ENCODE data around the gene IFNGR2. TPM values are rescaled to one million over a fixed set of nuclear protein-coding genes. Genes with fewer than 3 reads are reported as not detected.

Gene IFNGR2
- total and polyA plus RNA-seq, 2 of the 8 experiments (the other 6 are each of a cell fraction or from before 2014, with no cell fraction given), result 36.0 to 46.4 TPM

DNA sequence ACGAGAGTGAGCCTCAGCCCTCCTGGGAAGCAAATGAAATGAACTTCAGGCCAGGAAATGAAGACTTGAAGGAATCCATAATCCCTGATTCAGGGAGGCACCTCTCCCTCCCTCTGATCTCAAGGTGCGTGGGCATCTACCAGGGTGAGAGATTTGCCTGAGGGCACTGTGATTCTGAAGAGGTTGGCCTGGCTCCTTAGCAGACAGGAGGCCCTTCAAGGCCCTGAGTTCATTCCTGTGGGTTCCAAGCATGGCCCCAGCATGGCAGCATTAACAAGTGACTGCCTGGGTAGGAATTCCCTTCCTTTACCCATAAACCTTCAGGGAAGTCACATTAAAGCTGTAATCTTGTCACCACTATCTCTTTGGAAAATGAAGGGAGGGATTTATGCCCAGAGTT is 29.8 kb upstream of the IFNGR2 start:
- WGBS, 2 experiments (ENCODE audit: extremely low coverage in 1 of 2, insufficient coverage in 1 of 2, insufficient read length in 1 of 2, insufficient replicate concordance in 2 of 2, low coverage in 1 of 2, low lambda C conversion rate in 2 of 2, missing lambda C conversion rate in 1 of 2), result 86% methylated on average over 2 of the region's 2 CpGs; no CpG with 5 or more reads in 1 of the 2 experiments
- H3K27me3 ChIP-seq (replicated peaks in 1 of 4; ENCODE audit: control insufficient read depth in 3 of 4, extremely low read depth in 1 of 4, insufficient read depth in 3 of 4, low read length in 3 of 4), result no peaks in the 10 kb centered on the region
- H2BK20ac ChIP-seq (ENCODE audit: low read length), result peak overlapping the region; percentile 3; the same call in 1 of the 2 replicates
- DNase-seq (ENCODE audit: low read depth in 1 of 2, low spot score in 2 of 2) (no peak), FAIRE-seq (no peak)
- no peak overlapping the region for H3K23ac ChIP-seq (ENCODE audit: insufficient read length)
- no peak overlapping the region for H3K4me3 ChIP-seq (ENCODE audit: extremely low read depth in 1 of 4, insufficient read depth in 2 of 4, low read depth in 3 of 4, low read length in 4 of 4)
- H3K18ac ChIP-seq (ENCODE audit: extremely low read depth, low read length), result no peak overlapping the region
- H3K4me2 ChIP-seq (ENCODE audit: insufficient read depth in 1 of 2, low read depth in 2 of 2, low read length in 2 of 2), result no peak overlapping the region
- no peaks in the 10 kb centered on the region for H3K79me1 ChIP-seq (ENCODE audit: low read depth, low read length)
- no peak overlapping the region for H2BK120ac ChIP-seq (replicated peaks; ENCODE audit: low read depth, low read length)
- no peak overlapping the region for H3K27ac ChIP-seq (ENCODE audit: low read depth, low read length)
- H3K4me1 ChIP-seq (replicated peaks in 1 of 4; ENCODE audit: control insufficient read depth in 3 of 4, insufficient read depth in 4 of 4, low read length in 3 of 4), result peaks cover 0 to 3% (median 1%) of the 10 kb centered on the region in 4 experiments; a peak in 3 of 7 replicates
- no peaks in the 10 kb centered on the region for H3K79me2 ChIP-seq (ENCODE audit: control insufficient read depth in 1 of 2, insufficient read depth in 2 of 2, low read length in 2 of 2)
- peak overlapping the region; percentile 62; the same call in 1 of the 2 replicates for H2AFZ ChIP-seq (ENCODE audit: low read length)
- H2BK12ac ChIP-seq (ENCODE audit: low read depth, low read length), result no peak overlapping the region
- H4K5ac ChIP-seq (ENCODE audit: insufficient read length, low read depth, low read length), result no peak overlapping the region
- TF ChIP-seq RXRA (IDR thresholded peaks at IDR 0.05; ENCODE audit: insufficient read depth, low read depth, low read length) (no peak), GTF2F1 (IDR thresholded peaks at IDR 0.05; ENCODE audit: borderline replicate concordance, low read depth, low read length) (no peak), EGR1 (IDR thresholded peaks at IDR 0.05; ENCODE audit: borderline replicate concordance, low read depth, low read length) (no peak), CBX8 (IDR thresholded peaks at IDR 0.05; ENCODE audit: borderline replicate concordance, low read depth, low read length) (no peak), HDAC2 (IDR thresholded peaks at IDR 0.05; ENCODE audit: borderline replicate concordance in 1 of 2, low read depth in 2 of 2, low read length in 2 of 2) (no peak), POLR2AphosphoS5 (IDR thresholded peaks at IDR 0.05; ENCODE audit: low read depth, low read length) (no peak), KDM4A (IDR thresholded peaks at IDR 0.05; ENCODE audit: low read depth, low read length, severe bottlenecking) (no peak), TCF12 (IDR thresholded peaks at IDR 0.05; ENCODE audit: low read depth, low read length) (no peak), BRCA1 (IDR thresholded peaks at IDR 0.05; ENCODE audit: low read depth, low read length) (no peak), CTBP2 (IDR thresholded peaks at IDR 0.05; ENCODE audit: borderline replicate concordance, insufficient read depth, insufficient read length, low read length) (no peak)
- TF ChIP-seq, protein P1, sequence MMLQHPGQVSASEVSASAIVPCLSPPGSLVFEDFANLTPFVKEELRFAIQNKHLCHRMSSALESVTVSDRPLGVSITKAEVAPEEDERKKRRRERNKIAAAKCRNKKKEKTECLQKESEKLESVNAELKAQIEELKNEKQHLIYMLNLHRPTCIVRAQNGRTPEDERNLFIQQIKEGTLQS (IDR thresholded peaks at IDR 0.05; ENCODE audit: insufficient read depth, low read depth, low read length), result no peak
- H4K20me1 ChIP-seq (replicated peaks in 1 of 2; ENCODE audit: control insufficient read depth in 1 of 2, insufficient read depth in 2 of 2, low read length in 2 of 2), result no peaks in the 10 kb centered on the region
- H2BK5ac ChIP-seq (ENCODE audit: low read depth, low read length), result peak overlapping the region; percentile 62; the same call in 1 of the 2 replicates
- ChIA-PET POLR2A (ENCODE audit: partially characterized antibody) (interaction anchor here (2.5 kb wide), 1 partner anchor 12 kb away, joined by 10 read pairs; no protein-coding TSS in a partner anchor), CTCF (ENCODE audit: partially characterized antibody) (interaction anchor here (0.6 to 1.6 kb wide), 11 partner anchors 12 to 461 kb away, joined by 3 to 8 read pairs (median 3); no protein-coding TSS in a partner anchor)
- no peak overlapping the region for H4K91ac ChIP-seq (replicated peaks; ENCODE audit: insufficient read length, low read length)
- H4K8ac ChIP-seq (ENCODE audit: extremely low read depth, insufficient read depth, low read length), result no peak overlapping the region
- H3K4ac ChIP-seq (replicated peaks; ENCODE audit: insufficient read length, low read depth, low read length), result no peak overlapping the region
- no peak overlapping the region for H3K9ac ChIP-seq (replicated peaks in 1 of 4; ENCODE audit: extremely low read depth in 1 of 4, low read depth in 3 of 4, low read length in 3 of 4)
- no peak overlapping the region for H3K56ac ChIP-seq (replicated peaks; ENCODE audit: insufficient read length, low read depth, low read length)
- H3K36me3 ChIP-seq (ENCODE audit: control insufficient read depth in 2 of 4, insufficient read depth in 4 of 4, low read length in 3 of 4), result no peaks in the 10 kb centered on the region
- H3K14ac ChIP-seq (ENCODE audit: insufficient read length), result no peak overlapping the region
- H2BK15ac ChIP-seq (ENCODE audit: low read length), result no peak overlapping the region
- no peaks in the 10 kb centered on the region for H3K23me2 ChIP-seq (ENCODE audit: low read depth, low read length)
- H2AK5ac ChIP-seq (ENCODE audit: low read depth, low read length), result no peak overlapping the region
- peaks cover 7 to 8% of the 10 kb centered on the region in 2 experiments for H3K9me3 ChIP-seq (ENCODE audit: insufficient read depth in 2 of 2, low read depth in 1 of 2, low read length in 1 of 2)
